ENCODE results near the gene BUB1B. TPM values are rescaled to one million over a fixed set of nuclear protein-coding genes. Genes with fewer than 3 reads are reported as not detected.
A peak's percentile ranks its signal among the peaks of the same experiment; 100 is the strongest.

BUB1B gene
- total RNA-seq, 1 experiment from 2014 or later = 192 TPM

- ATAC-seq (no peak), DNase-seq (ENCODE audit: low spot score) (no peak)
- no peak for TF ChIP-seq TEAD1 (CRISPR knock-in tag; IDR thresholded peaks at IDR 0.05)
- H3K4me1 Mint-ChIP-seq = peaks cover 52% of the 10 kb centered on the region
- H3K36me3 Mint-ChIP-seq = peaks cover 2% of the 10 kb centered on the region
- CTCF ChIA-PET = interaction anchor here (0.6 to 6.1 kb wide), 4 partner anchors 45 to 281 kb away, joined by 3 to 38 read pairs (median 4); no protein-coding TSS in a partner anchor
- H3K9me3 Mint-ChIP-seq = no peaks in the 10 kb centered on the region
- POLR2A ChIA-PET = no interaction called here
- H3K4me3 Mint-ChIP-seq = no peak overlapping the region
- H3K27me3 Mint-ChIP-seq (ENCODE audit: low read depth) = no peaks in the 10 kb centered on the region
- peak overlapping the region; percentile 35; the same call in 1 of the 2 replicates for H3K27ac Mint-ChIP-seq
Observed at GRCh38 chr15:40157778-40158447, 3.0 kb upstream of the BUB1B start.

- no peak for ATAC-seq
- no peak for TF ChIP-seq NR2C2 (CRISPR knock-in tag; IDR thresholded peaks at IDR 0.05)
- TF ChIP-seq TCF7 (CRISPR knock-in tag; IDR thresholded peaks at IDR 0.05; ENCODE audit: low read depth) = no peak
- TF ChIP-seq IRF1 (CRISPR knock-in tag; IDR thresholded peaks at IDR 0.05) = no peak
- no peak for TF ChIP-seq ATF3 (CRISPR knock-in tag; conservative IDR thresholded peaks at IDR 0.05)
- TF ChIP-seq STAT6 (CRISPR knock-in tag; conservative IDR thresholded peaks at IDR 0.05; ENCODE audit: low read depth) = no peak
- no peak for TF ChIP-seq JUN (CRISPR knock-in tag; IDR thresholded peaks at IDR 0.05)
- TF ChIP-seq FOXP1 (CRISPR knock-in tag; IDR thresholded peaks at IDR 0.05; ENCODE audit: borderline replicate concordance) = no peak
- TF ChIP-seq ZNF425 (CRISPR knock-in tag; conservative IDR thresholded peaks at IDR 0.05) = no peak
- no peak for TF ChIP-seq OVOL2 (CRISPR knock-in tag; IDR thresholded peaks at IDR 0.05; ENCODE audit: borderline replicate concordance)
- TF ChIP-seq NR1H2 (CRISPR knock-in tag; IDR thresholded peaks at IDR 0.05) = no peak
- no peak for TF ChIP-seq ELF4 (CRISPR knock-in tag; IDR thresholded peaks at IDR 0.05; ENCODE audit: low read depth)
- no peak for TF ChIP-seq PRDM15 (CRISPR knock-in tag; IDR thresholded peaks at IDR 0.05)
- TF ChIP-seq ZNF138 (CRISPR knock-in tag; conservative IDR thresholded peaks at IDR 0.05) = no peak
- TF ChIP-seq ERG (CRISPR knock-in tag; IDR thresholded peaks at IDR 0.05) = no peak
- TF ChIP-seq NFATC4 (CRISPR knock-in tag; IDR thresholded peaks at IDR 0.05) = no peak
- no peaks in the 10 kb centered on the region for H3K27me3 Mint-ChIP-seq (ENCODE audit: low read depth)
Observed at GRCh38 chr15:40160021-40160420, 848 bp upstream of the BUB1B start.

More at GRCh38 chr15:40160021-40160420, 848 bp upstream of the BUB1B start:
- Mint-ChIP-seq H3K4me1 (peaks cover 46% of the 10 kb centered on the region), H3K9me3 (no peaks in the 10 kb centered on the region), H3K4me3 (no peak overlapping the region), H3K36me3 (peaks cover 13% of the 10 kb centered on the region), H3K27ac (no peak overlapping the region)
- ChIA-PET CTCF (interaction anchor here (1.7 to 4.4 kb wide), 3 partner anchors 47 to 56 kb away, joined by 4 to 27 read pairs (median 19); no protein-coding TSS in a partner anchor), POLR2A (interaction anchor here (0.5 to 3.3 kb wide), 2 partner anchors 52 to 373 kb away, joined by 3 to 33 read pairs; partner anchors contain the start of gene BMF)
- no peak for DNase-seq (ENCODE audit: low spot score)

All from WTC11 (cell line).